ENCODE measurements around the gene RRBP1. TPM values are rescaled to one million over a fixed set of nuclear protein-coding genes. Genes with fewer than 3 reads are reported as not detected.

RRBP1 gene
- total and polyA plus RNA-seq, 4 donors = 53.2 to 89.2 (median 56.7) TPM

Other genes starting within 250 kb of the RRBP1 start
- 1 to 10 TPM; 1.8 to 2.2 TPM for gene BFSP1, start 150.9 kb downstream of the RRBP1 start, total RNA-seq
- 1 to 10 TPM; 2.6 to 3.1 TPM for gene BFSP1, start 150.9 kb downstream of the RRBP1 start, polyA plus RNA-seq (ENCODE audit: insufficient read length in 2 of 2)
- 100 to 1,000 TPM; 174 to 303 TPM for gene DSTN, start 112.2 kb downstream of the RRBP1 start, total RNA-seq
- 100 to 1,000 TPM; 325 to 405 TPM for gene DSTN, start 112.2 kb downstream of the RRBP1 start, polyA plus RNA-seq (ENCODE audit: insufficient read length in 2 of 2)
- gene BANF2, start 17.7 kb upstream of the RRBP1 start, total RNA-seq = not detected
- gene BANF2, start 17.7 kb upstream of the RRBP1 start, polyA plus RNA-seq (ENCODE audit: insufficient read length in 2 of 2) = not detected

Measured in spinal cord (tissue), 4 donors.